Measurements from ENCODE around the gene TRIM58. TPM values are rescaled to one million over a fixed set of nuclear protein-coding genes. Genes with fewer than 3 reads are reported as not detected.

TRIM58 gene
- total RNA-seq, 1 experiment from 2014 or later, result 1.7 TPM

DNA sequence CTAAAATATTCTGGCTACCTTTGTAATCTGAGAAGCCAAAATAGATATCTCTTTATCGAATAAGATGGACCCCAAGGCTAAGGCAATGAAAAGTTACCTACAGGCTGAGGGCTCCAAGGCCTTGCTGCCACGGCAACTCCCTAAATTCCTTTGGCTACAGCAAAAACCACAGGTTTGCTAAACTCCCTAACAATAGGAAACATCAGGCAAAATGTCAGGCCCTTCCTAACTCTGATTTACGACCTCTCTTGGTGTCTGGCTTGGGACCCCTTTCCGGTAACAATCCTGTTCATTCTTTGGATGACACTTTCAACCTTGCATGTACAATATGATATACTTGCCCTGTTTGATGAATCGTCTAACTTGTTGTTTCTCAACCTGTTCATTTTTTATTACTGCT is 51.8 kb downstream of the TRIM58 start:
- no peaks in the 10 kb centered on the region; the same call in 1 of the 2 replicates for H3K27me3 Mint-ChIP-seq (ENCODE audit: low read depth)
- Histone ChIP-seq H3K14ac (ENCODE audit: insufficient read depth, low read length) (no peak overlapping the region), H3K56ac (ENCODE audit: insufficient read length, low read depth, low read length) (no peak overlapping the region), H2BK15ac (ENCODE audit: low read depth, low read length) (no peak overlapping the region), H3K23me2 (ENCODE audit: insufficient read length, low read depth, low read length, poor library complexity, severe bottlenecking) (no peaks in the 10 kb centered on the region), H3T11ph (ENCODE audit: low read length) (no peak overlapping the region), H3K27me3 (ENCODE audit: insufficient read depth, low read length) (no peaks in the 10 kb centered on the region), H3K79me2 (ENCODE audit: insufficient read depth, low read length) (no peaks in the 10 kb centered on the region), H3K9me3 (ENCODE audit: control insufficient read depth, low read depth, low read length) (no peaks in the 10 kb centered on the region), H2BK5ac (ENCODE audit: insufficient read length, low read length) (no peak overlapping the region), H3K18ac (ENCODE audit: insufficient read length, low read depth, low read length) (no peak overlapping the region), H2BK120ac (ENCODE audit: low read depth, low read length, poor library complexity, severe bottlenecking) (no peak overlapping the region), H3K4ac (ENCODE audit: low read depth, low read length) (no peak overlapping the region), H3K23ac (ENCODE audit: insufficient read length, low read depth, low read length) (no peak overlapping the region), H3K9ac (ENCODE audit: extremely low read depth, insufficient read length, low read length) (no peak overlapping the region), H4K20me1 (ENCODE audit: control insufficient read depth, insufficient read depth, insufficient read length) (no peaks in the 10 kb centered on the region), H3K4me2 (ENCODE audit: insufficient read depth, insufficient read length, low read length) (no peak overlapping the region), H2BK12ac (ENCODE audit: insufficient read length, low read depth, low read length) (no peak overlapping the region), H4K91ac (ENCODE audit: insufficient read length, low read depth, low read length) (no peak overlapping the region), H2BK20ac (ENCODE audit: low read depth, low read length, poor library complexity, severe bottlenecking) (no peak overlapping the region), H4K8ac (replicated peaks; ENCODE audit: insufficient read length, low read depth, low read length) (no peak overlapping the region), H2AFZ (ENCODE audit: low read length) (no peak overlapping the region), H4K5ac (ENCODE audit: insufficient read length, low read depth, low read length) (no peak overlapping the region), H3K4me1 (ENCODE audit: insufficient read depth, low read length) (no peaks in the 10 kb centered on the region; the same call in 1 of the 2 replicates), H3K79me1 (ENCODE audit: insufficient read depth, low read depth, low read length, poor library complexity, severe bottlenecking) (no peaks in the 10 kb centered on the region), H2AK5ac (ENCODE audit: insufficient read length, low read length) (no peak overlapping the region), H3K27ac (ENCODE audit: insufficient read length, low read depth, low read length) (no peak overlapping the region)
- H3K4me1 Mint-ChIP-seq, result peaks cover 20 to 22% of the 10 kb centered on the region in 2 experiments
- TF ChIP-seq, protein P1, sequence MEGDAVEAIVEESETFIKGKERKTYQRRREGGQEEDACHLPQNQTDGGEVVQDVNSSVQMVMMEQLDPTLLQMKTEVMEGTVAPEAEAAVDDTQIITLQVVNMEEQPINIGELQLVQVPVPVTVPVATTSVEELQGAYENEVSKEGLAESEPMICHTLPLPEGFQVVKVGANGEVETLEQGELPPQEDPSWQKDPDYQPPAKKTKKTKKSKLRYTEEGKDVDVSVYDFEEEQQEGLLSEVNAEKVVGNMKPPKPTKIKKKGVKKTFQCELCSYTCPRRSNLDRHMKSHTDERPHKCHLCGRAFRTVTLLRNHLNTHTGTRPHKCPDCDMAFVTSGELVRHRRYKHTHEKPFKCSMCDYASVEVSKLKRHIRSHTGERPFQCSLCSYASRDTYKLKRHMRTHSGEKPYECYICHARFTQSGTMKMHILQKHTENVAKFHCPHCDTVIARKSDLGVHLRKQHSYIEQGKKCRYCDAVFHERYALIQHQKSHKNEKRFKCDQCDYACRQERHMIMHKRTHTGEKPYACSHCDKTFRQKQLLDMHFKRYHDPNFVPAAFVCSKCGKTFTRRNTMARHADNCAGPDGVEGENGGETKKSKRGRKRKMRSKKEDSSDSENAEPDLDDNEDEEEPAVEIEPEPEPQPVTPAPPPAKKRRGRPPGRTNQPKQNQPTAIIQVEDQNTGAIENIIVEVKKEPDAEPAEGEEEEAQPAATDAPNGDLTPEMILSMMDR (conservative IDR thresholded peaks at IDR 0.05), result no peak
- H3K9me3 Mint-ChIP-seq, result peaks cover 80 to 85% of the 10 kb centered on the region in 2 experiments
- H3K36me3 Mint-ChIP-seq (ENCODE audit: insufficient read depth in 1 of 3, low read depth in 3 of 3), result peaks cover 9 to 34% (median 15%) of the 10 kb centered on the region in 3 experiments
- no CpG with 5 or more reads among the region's 5 CpGs for WGBS (ENCODE audit: extremely low coverage, insufficient read length, low lambda C conversion rate)
- no peak for DNase-seq
- no peak overlapping the region for H3K27ac Mint-ChIP-seq
- no peak overlapping the region for H3K4me3 Mint-ChIP-seq

All from H9 (cell line).